ENCODE data around the gene TAPT1.
"Not testable (repeated sequence)": the region's sequence is repeated elsewhere in the genome, so short reads cannot be mapped to it uniquely, and the experiment has no call there.

DNA sequence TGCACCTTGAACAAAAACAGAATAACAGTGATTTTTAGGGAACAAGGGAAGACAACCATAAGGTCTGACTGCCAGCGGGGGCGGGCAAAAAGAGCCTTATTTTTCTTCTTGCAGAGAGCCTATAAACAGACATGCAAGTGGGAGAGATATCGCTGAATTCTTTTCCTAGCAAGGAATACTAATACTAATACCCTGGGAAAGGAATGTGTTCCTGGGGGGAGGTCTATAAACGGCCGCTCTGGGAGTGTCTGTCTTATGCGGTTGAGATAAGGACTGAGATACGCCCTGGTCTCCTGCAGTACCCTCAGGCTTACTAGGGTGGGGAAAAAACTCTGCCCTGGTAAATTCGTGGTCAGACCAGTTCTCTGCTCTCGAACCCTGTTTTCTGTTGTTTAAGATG lies 81.4 kb downstream of the TAPT1 start:
- not testable (repeated sequence) for TF ChIP-seq CTCF (IDR thresholded peaks at IDR 0.05; ENCODE audit: low read length); EZH2 (IDR thresholded peaks at IDR 0.05; ENCODE audit: borderline replicate concordance, low read length)

Data from OCI-LY1 (cell line).